HG02970 (cell line): ENCODE results near the gene GABRG3.

Source experiments
- ATAC-seq: cut with Tn5 transposase; IDR thresholded peaks from one replicate; pipeline ENCODE4 v1.9.1; 2021; ENCODE audit warnings: mild to moderate bottlenecking, moderate library complexity, moderate number of reproducible peaks; ENCODE audit not compliant: unreplicated experiment, low FRiP score

Gene GABRG3

GRCh38 chr15:27382361-27383025, 411.5 kb downstream of the GABRG3 start:
- ATAC-seq = no peak

GRCh38 chr15:27383726-27384125, 412.7 kb downstream of the GABRG3 start:
- ATAC-seq = no peak

GRCh38 chr15:27392163-27392562, 421.2 kb downstream of the GABRG3 start:
- no peak for ATAC-seq

- ATAC-seq = no peak
Measured at GRCh38 chr15:27396521-27396920, 425.5 kb downstream of the GABRG3 start.

GRCh38 chr15:27396996-27397395, 426.0 kb downstream of the GABRG3 start:
- no peak for ATAC-seq

GRCh38 chr15:27398631-27399161, 427.7 kb downstream of the GABRG3 start:
- ATAC-seq = no peak

GRCh38 chr15:27399241-27399640, 428.3 kb downstream of the GABRG3 start:
- no peak for ATAC-seq

- ATAC-seq = no peak
Measured at GRCh38 chr15:27401471-27401870, 430.5 kb downstream of the GABRG3 start.

GRCh38 chr15:27408428-27408827, 437.4 kb downstream of the GABRG3 start:
- no peak for ATAC-seq

GRCh38 chr15:27410996-27411605, 440.1 kb downstream of the GABRG3 start:
- no peak for ATAC-seq

GRCh38 chr15:27412415-27412814, 441.4 kb downstream of the GABRG3 start:
- ATAC-seq = no peak

- no peak for ATAC-seq
Measured at GRCh38 chr15:27414168-27414870, 443.3 kb downstream of the GABRG3 start.

- no peak for ATAC-seq
Measured at GRCh38 chr15:27418726-27419125, 447.7 kb downstream of the GABRG3 start.

GRCh38 chr15:27422997-27423396, 452.0 kb downstream of the GABRG3 start:
- ATAC-seq = no peak

- ATAC-seq = no peak
Measured at GRCh38 chr15:27426805-27427204, 455.8 kb downstream of the GABRG3 start.

GRCh38 chr15:27427276-27427675, 456.3 kb downstream of the GABRG3 start:
- ATAC-seq = no peak

GRCh38 chr15:27428151-27428550, 457.2 kb downstream of the GABRG3 start:
- ATAC-seq = no peak

GRCh38 chr15:27429577-27429976, 458.6 kb downstream of the GABRG3 start:
- no peak for ATAC-seq

GRCh38 chr15:27433604-27434003, 462.6 kb downstream of the GABRG3 start:
- no peak for ATAC-seq

GRCh38 chr15:27438403-27439375, 467.7 kb downstream of the GABRG3 start:
- no peak for ATAC-seq
